Measurements from ENCODE around the gene NOM1. TPM values are rescaled to one million over a fixed set of nuclear protein-coding genes. Genes with fewer than 3 reads are reported as not detected.
"Not testable (repeated sequence)": the region's sequence is repeated elsewhere in the genome, so short reads cannot be mapped to it uniquely, and the experiment has no call there.

Gene NOM1
- total and polyA plus RNA-seq, 2 donors (not counting 1 experiment from before 2014, with no cell fraction given) = 14.2 to 38.3 TPM

GRCh38 chr7:156925821-156926220, 23.7 kb upstream of the NOM1 start:
- H3K27ac ChIP-seq (ENCODE audit: low read length in 2 of 2); H3K4me3 ChIP-seq (ENCODE audit: control extremely low read depth in 1 of 5, extremely low read depth in 1 of 5, insufficient read depth in 1 of 5, low read depth in 2 of 5, low read length in 4 of 5); H2AFZ ChIP-seq (ENCODE audit: insufficient read depth, low read depth, low read length, poor library complexity, severe bottlenecking); ATAC-seq (ENCODE audit: low read depth); H3K4me3 Mint-ChIP-seq; intact Hi-C loops (cut with micrococcal nuclease); CTCF ChIA-PET; H4K20me1 ChIP-seq (ENCODE audit: control insufficient read depth, insufficient read depth, low read length, poor library complexity, severe bottlenecking); DNase-seq; H3K9me3 ChIP-seq (ENCODE audit: control extremely low read depth in 1 of 3, control insufficient read depth in 2 of 3, insufficient read depth in 1 of 3, low read length in 2 of 3); H3K36me3 ChIP-seq (replicated peaks in 1 of 2; ENCODE audit: control extremely low read depth in 1 of 2, control insufficient read depth in 1 of 2, extremely low read depth in 1 of 2, insufficient read depth in 2 of 2, low read length in 1 of 2); POLR2A ChIA-PET; H3K27ac Mint-ChIP-seq; H3K4me1 ChIP-seq (ENCODE audit: control insufficient read depth in 2 of 2, insufficient read depth in 2 of 2, low read length in 2 of 2); H3K4me2 ChIP-seq (replicated peaks; ENCODE audit: low read depth, low read length, poor library complexity, severe bottlenecking); H3K9me3 Mint-ChIP-seq (ENCODE audit: insufficient read depth); H3K9ac ChIP-seq (ENCODE audit: low read length); H3K27me3 ChIP-seq (replicated peaks in 1 of 4; ENCODE audit: control extremely low read depth in 1 of 4, control insufficient read depth in 3 of 4, insufficient read depth in 4 of 4, low read length in 3 of 4); H3K79me2 ChIP-seq (ENCODE audit: control insufficient read depth, insufficient read depth, low read length): not testable (repeated sequence)
- 92% methylated on average over 12 of the region's 12 CpGs for WGBS (ENCODE audit: insufficient coverage)
- peaks cover 12% of the 10 kb centered on the region for H3K4me1 Mint-ChIP-seq
- H3K27me3 Mint-ChIP-seq = peaks cover 45% of the 10 kb centered on the region

DNA sequence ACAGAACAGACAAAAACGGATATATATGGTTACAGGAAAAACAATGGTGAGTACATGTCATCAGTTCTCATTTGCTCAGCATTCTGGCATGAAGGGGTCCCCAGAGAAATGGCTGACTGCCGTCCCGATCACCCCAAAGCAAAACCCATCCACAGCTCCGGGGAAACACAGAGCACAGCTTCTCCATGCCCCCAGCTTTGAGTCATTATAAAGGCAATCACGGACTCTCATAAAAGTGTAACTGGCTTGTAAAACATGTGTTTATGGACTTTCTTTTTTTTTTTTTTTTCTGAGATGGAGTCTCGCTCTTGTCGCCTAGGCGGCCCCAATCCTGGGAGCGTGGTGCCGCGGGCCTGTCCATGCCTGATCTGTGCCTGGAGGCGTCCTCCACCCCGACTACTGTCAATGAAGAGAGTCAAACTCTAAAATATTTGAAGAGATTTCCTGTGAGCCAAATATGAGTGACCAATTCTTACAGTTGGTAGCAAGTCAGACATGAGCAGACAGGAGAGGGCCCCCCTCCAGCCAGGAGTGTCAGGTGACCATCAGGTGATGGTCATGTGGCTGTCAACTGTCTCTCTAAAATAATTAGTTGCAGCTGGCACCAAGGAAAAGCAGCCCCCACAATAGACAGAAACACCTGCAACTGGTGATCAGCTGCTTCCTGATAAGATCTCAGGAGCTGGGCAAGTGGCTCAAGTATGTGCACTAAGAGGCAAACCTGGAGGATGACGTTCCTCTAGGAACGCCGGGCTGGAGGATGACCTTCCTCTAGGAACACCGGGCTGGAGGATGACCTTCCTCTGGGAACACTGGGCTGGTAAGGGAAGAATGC, 21.7 kb upstream of the NOM1 start:
- Histone ChIP-seq H3K79me2 (ENCODE audit: control insufficient read depth, insufficient read depth, low read length) (no peaks in the 10 kb centered on the region), H2AFZ (ENCODE audit: insufficient read depth, low read depth, low read length, poor library complexity, severe bottlenecking) (no peak overlapping the region), H3K27ac (ENCODE audit: low read length in 2 of 2) (no peak overlapping the region), H3K9me3 (ENCODE audit: control extremely low read depth in 1 of 3, control insufficient read depth in 2 of 3, insufficient read depth in 1 of 3, low read length in 2 of 3) (no peaks in the 10 kb centered on the region), H4K20me1 (ENCODE audit: control insufficient read depth, insufficient read depth, low read length, poor library complexity, severe bottlenecking) (no peaks in the 10 kb centered on the region), H3K4me3 (ENCODE audit: control extremely low read depth in 1 of 5, extremely low read depth in 1 of 5, insufficient read depth in 1 of 5, low read depth in 2 of 5, low read length in 4 of 5) (no peak overlapping the region), H3K36me3 (replicated peaks in 1 of 2; ENCODE audit: control extremely low read depth in 1 of 2, control insufficient read depth in 1 of 2, extremely low read depth in 1 of 2, insufficient read depth in 2 of 2, low read length in 1 of 2) (no peaks in the 10 kb centered on the region), H3K4me1 (ENCODE audit: control insufficient read depth in 2 of 2, insufficient read depth in 2 of 2, low read length in 2 of 2) (no peaks in the 10 kb centered on the region), H3K9ac (ENCODE audit: low read length) (no peak overlapping the region), H3K4me2 (replicated peaks; ENCODE audit: low read depth, low read length, poor library complexity, severe bottlenecking) (no peak overlapping the region), H3K27me3 (replicated peaks in 1 of 4; ENCODE audit: control extremely low read depth in 1 of 4, control insufficient read depth in 3 of 4, insufficient read depth in 4 of 4, low read length in 3 of 4) (peaks cover 0 to 7% (median 0%) of the 10 kb centered on the region in 4 experiments)
- intact Hi-C loops (cut with micrococcal nuclease) = no loop called here
- CTCF ChIA-PET = no interaction called here
- H3K27me3 Mint-ChIP-seq = peaks cover 44% of the 10 kb centered on the region
- DNase-seq (no peak), ATAC-seq (ENCODE audit: low read depth) (no peak)
- H3K4me3 Mint-ChIP-seq = no peak overlapping the region
- TF ChIP-seq EZH2 (IDR thresholded peaks at IDR 0.05; ENCODE audit: borderline replicate concordance, insufficient read depth, low read depth, low read length, poor library complexity, severe bottlenecking) = no peak
- TF ChIP-seq, protein P1, sequence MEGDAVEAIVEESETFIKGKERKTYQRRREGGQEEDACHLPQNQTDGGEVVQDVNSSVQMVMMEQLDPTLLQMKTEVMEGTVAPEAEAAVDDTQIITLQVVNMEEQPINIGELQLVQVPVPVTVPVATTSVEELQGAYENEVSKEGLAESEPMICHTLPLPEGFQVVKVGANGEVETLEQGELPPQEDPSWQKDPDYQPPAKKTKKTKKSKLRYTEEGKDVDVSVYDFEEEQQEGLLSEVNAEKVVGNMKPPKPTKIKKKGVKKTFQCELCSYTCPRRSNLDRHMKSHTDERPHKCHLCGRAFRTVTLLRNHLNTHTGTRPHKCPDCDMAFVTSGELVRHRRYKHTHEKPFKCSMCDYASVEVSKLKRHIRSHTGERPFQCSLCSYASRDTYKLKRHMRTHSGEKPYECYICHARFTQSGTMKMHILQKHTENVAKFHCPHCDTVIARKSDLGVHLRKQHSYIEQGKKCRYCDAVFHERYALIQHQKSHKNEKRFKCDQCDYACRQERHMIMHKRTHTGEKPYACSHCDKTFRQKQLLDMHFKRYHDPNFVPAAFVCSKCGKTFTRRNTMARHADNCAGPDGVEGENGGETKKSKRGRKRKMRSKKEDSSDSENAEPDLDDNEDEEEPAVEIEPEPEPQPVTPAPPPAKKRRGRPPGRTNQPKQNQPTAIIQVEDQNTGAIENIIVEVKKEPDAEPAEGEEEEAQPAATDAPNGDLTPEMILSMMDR (IDR thresholded peaks at IDR 0.05) = no peak
- H3K4me1 Mint-ChIP-seq = peaks cover 4% of the 10 kb centered on the region
- H3K27ac Mint-ChIP-seq = no peak overlapping the region
- POLR2A ChIA-PET = no interaction called here
- 96% methylated on average over 6 of the region's 17 CpGs for WGBS (ENCODE audit: insufficient coverage)
- H3K9me3 Mint-ChIP-seq (ENCODE audit: insufficient read depth) = no peaks in the 10 kb centered on the region

Data from B cell (primary cell).